HG03575 (cell line): Measurements from ENCODE around the gene BOK.
"Not testable (repeated sequence)": the region's sequence is repeated elsewhere in the genome, so short reads cannot be mapped to it uniquely, and the experiment has no call there.

Experiments used
- ATAC-seq: cut with Tn5 transposase; IDR thresholded peaks from one replicate; pipeline ENCODE4 v1.9.1; 2021; ENCODE audit not compliant: unreplicated experiment, insufficient number of reproducible peaks, low FRiP score; ENCODE audit errors: extremely low read depth

The BOK gene

DNA sequence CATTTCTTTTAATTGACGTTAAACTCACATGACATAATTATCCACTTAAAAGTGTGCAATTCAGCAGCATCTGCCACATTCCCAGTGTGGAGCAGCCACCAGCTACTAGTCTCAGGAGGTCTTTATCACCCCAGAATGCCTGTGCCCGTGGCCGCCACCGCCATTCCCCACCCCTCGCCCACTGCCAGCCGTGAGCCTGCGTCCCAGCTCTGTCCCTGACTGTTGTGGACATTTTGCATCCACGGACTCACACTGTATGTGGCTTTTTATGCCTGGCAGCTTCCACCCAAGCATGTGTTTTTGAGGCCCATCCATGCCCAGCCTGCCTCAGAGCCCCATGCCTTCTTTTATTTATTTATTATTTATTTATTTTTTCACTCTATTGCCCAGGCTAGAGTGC, 9.2 kb downstream of the BOK start:
- no peak for ATAC-seq

GRCh38 chr2:241568726-241569125, 10.2 kb downstream of the BOK start:
- no peak for ATAC-seq

- ATAC-seq: no peak
Measured at GRCh38 chr2:241569831-241570281, 11.3 kb downstream of the BOK start.

DNA sequence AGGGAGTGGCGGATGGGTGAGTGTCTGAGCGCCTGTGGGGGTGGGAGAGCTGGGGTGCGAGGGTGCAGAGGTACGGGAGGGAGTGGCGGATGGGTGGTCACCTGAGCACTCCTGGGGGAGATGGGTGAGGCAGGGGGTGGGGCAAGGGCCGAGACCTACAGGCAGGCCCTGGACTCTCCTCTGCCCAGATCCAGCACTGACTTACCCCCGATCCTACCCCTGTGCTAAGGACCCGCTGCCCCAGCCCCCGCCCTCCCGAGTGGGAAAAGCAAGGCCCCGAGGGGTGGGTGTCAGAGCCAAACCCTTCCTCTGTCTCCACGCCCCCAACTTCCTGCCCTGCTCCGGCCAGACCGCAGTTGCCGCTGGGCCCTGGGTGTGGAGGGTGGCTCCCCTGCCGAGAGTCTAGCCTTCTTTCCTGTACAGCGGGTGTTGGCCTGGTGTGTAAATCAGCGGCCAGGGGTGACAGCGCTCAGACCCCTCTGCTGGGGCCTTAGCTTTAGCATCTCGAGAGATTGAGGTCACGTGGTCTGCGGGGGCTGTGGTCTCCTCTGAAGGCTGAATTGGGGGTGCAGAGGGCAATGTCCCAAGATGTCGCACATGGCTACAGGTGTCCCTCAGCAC, 12.5 kb downstream of the BOK start:
- ATAC-seq: no peak

- ATAC-seq: no peak
Measured at GRCh38 chr2:241571821-241572620, 13.5 kb downstream of the BOK start.

- not testable (repeated sequence) for ATAC-seq
Measured at GRCh38 chr2:241572915-241573651, 14.5 kb downstream of the BOK start.

DNA sequence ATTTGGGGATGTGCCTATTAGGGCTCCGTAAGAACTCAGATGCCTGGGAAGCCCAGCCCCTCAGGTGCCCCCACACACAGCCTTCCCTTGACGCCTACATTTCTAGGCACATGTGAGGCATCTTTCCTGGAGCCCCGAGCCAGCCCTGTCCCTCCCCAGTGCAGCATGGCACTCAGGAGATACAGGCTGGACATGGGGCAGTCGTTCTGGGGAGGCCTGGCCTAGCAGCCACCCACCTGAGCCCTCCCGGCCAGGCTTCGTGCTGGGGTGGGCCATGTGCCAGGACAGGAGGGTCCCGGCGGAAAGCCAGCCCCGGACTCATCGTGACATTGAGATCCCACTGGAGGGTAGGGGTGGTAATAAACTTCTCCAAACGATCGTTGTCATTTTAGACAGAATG, 15.2 kb downstream of the BOK start:
- no peak for ATAC-seq

DNA sequence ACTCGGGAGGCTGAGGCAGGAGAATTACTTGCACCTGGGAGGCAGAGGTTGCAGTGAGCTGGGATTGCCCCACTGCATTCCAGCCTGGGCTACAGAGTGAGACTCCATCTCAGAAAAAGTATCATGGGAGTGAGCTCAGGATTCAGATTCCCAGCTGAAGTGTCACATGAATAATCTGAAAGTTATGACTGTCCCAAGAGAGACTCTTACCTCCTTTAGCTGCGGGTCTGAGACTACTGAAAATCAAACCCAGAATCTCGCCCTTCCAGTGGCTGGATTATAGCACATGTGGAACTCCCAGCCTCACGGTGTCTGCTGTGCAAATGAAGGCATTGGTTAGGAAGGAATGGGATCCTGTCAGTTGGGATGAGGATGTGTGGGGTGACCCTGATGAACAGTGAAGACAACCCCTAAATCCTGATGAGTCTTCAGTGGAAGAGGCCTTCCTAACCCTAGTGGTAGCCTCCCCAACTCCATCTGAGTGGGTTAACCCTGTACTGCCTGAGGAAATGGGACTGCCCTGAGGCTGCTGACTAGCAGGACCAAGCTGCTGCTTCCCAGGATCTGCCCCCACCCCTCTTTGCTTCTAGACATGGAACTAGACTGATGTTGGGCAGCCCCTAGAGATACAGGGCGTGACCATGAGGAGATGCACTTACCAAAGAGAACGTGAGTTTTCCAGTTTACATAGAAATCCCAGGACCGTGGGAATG, 16.5 kb downstream of the BOK start:
- ATAC-seq: no peak

- no peak for ATAC-seq
Measured at GRCh38 chr2:241575624-241576292, 17.2 kb downstream of the BOK start.

GRCh38 chr2:241576293-241576654, 17.7 kb downstream of the BOK start:
- no peak for ATAC-seq

DNA sequence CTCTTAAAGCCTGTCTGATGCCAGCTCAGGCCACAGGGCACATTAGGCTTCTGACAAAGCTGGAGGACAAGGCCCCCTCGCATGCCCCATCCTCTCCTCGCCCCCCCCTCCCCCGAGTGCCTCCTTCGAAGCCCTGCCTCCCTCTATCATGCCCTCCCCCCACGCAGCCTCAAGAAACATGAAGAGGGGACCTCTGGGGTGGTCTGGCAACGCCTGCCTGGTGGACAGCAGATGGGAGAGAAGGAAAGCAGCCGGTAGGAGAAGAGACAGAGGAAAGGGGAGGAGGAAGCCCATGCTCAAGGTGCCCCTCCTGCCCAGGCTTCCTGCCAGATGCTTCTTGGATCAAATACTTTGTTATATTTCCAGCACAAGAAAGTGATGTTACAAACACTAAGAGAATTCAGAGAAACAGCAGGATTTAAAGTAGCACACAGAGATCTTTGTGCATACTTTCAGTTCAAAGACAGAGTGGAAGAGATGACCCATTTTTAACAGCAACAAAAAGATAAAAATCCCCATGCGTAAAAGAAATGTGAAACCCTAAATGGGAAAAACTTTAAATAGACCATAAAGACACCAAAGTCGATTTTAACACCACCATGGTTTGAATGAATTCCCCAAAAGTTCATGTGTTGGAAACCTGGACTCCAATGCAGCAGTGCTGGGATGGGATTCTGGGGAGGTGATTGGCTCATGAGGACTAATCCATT, 19.0 kb downstream of the BOK start:
- no peak for ATAC-seq

- ATAC-seq: no peak
Measured at GRCh38 chr2:241579281-241579680, 20.7 kb downstream of the BOK start.

DNA sequence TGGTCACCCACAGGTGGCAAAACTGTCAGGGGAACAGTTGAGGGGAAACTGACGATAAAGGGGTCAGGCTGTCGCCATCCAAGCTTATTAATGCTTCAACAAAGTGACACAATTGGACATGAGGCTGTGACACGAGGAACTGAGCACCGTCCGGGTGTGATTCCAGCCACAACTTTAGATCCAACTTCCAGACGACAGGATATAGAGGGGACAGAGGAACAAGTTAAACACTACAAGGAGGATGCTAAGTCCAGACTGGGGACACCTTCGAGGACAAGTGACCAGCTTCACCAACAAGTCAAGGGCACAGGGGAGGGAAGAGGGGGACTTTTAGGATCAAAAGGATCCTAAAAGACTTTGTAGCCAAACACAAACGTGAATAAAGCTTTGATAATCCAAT, 23.8 kb downstream of the BOK start:
- no peak for ATAC-seq

- ATAC-seq: no peak
Measured at GRCh38 chr2:241582806-241583205, 24.3 kb downstream of the BOK start.

GRCh38 chr2:241584436-241584835, 25.9 kb downstream of the BOK start:
- ATAC-seq: no peak

DNA sequence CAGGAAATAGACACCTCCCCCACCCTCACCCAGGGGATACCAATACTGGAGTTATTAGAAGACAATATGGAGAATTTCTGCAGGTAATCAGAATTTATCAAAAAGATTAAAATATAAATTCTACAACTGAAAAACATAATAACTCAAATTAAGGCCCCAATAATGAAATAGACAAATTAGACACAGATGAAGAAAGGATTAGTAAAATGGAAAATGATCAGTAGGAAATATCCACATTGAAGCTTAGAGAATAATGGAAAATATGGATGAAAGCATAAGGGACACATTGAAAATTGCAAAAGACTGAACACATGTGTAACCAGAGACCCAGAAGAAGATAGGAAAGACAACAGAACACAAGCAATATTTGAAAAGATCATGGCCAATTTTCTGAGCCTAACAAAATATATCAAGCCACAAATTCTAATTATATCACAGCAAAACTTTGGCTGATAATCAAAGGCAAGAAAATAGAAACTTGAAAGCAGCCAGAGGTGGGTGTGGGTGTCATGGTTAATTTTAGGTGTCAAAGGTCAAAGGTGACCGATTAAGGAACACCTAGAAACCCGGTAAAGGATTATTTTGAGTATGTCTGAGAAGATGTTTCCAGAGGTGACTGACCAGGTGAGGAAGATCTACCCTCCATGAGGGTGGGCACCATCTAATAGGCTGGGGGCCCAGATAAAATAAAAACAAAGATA, 28.2 kb downstream of the BOK start:
- ATAC-seq: no peak

DNA sequence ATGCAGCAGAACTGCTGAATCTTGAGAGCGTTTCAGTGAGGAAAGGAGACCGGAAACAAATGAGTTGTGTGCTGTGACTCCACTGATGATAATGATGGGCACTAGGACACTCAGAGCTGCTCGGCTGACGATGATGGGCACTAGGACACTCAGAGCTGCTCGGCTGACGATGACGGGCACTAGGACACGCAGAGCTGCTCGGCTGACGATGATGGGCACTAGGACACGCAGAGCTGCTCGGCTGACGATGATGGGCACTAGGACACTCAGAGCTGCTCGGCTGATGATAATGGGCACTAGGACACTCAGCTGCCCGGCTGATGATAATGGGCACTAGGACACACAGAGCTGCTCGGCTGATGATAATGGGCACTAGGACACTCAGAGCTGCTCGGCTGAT, 31.3 kb downstream of the BOK start:
- not testable (repeated sequence) for ATAC-seq
